OCI-LY3 (cell line): ENCODE data around the gene SPPL3.

Experiments
- CTCF ChIP-seq: fragments of 200-600, 300-600 bp; sonication (generic); IDR thresholded peaks from 2 replicates; pipeline ENCODE4 v1.5.1; 2014; ENCODE audit warnings: antibody characterized with exemption, low read length, low read depth
- EZH2phosphoT487 ChIP-seq: fragments of 200-600 bp; shearing (Covaris generic); IDR thresholded peaks from 2 replicates; pipeline ENCODE4 v1.6.1; 2018; ENCODE audit warnings: antibody characterized with exemption, mixed run types, low read depth

- TF ChIP-seq EZH2phosphoT487: no peak
- TF ChIP-seq CTCF: no peak
These were observed 37.8 kb upstream of the SPPL3 start for GRCh38 chr12:120941846-120942405.
